NCI-H1092 (cell line): ENCODE data around the gene ERBB2.

Experiments used
- DNase-seq: peaks from one replicate; lab custom pipeline; 2025; lab: John Stamatoyannopoulos, UW

The ERBB2 gene

GRCh38 chr17:39699818-39700147 is at the start of gene ERBB2:
Gene ERBB2 (plus strand): TSS chr17:39700064. CDS start chr17:39700239, 175 bp downstream.
- DNase-seq, result no peak

- no peak for DNase-seq
Observed at GRCh38 chr17:39650121-39650579, 49.7 kb upstream of the ERBB2 start.

GRCh38 chr17:39651923-39652586 is 47.8 kb upstream of the ERBB2 start:
- no peak for DNase-seq

- no peak for DNase-seq
Observed at GRCh38 chr17:39652587-39653315, 47.1 kb upstream of the ERBB2 start.

GRCh38 chr17:39653316-39653661 is 46.6 kb upstream of the ERBB2 start:
- no peak for DNase-seq

- peak; percentile 50 for DNase-seq
Observed at GRCh38 chr17:39653662-39654331, 46.1 kb upstream of the ERBB2 start.

GRCh38 chr17:39655105-39655504 is 44.8 kb upstream of the ERBB2 start:
- DNase-seq, result no peak

GRCh38 chr17:39658346-39658745 is 41.5 kb upstream of the ERBB2 start:
- DNase-seq, result no peak

- DNase-seq, result no peak
Observed at GRCh38 chr17:39658760-39659159, 41.1 kb upstream of the ERBB2 start.

- DNase-seq, result no peak
Observed at GRCh38 chr17:39659279-39660010, 40.4 kb upstream of the ERBB2 start.

GRCh38 chr17:39660011-39660360 is 39.9 kb upstream of the ERBB2 start:
- DNase-seq, result no peak

GRCh38 chr17:39660397-39661385 is 39.2 kb upstream of the ERBB2 start:
- DNase-seq, result no peak

GRCh38 chr17:39661744-39662541 is 37.9 kb upstream of the ERBB2 start:
- no peak for DNase-seq

- DNase-seq, result no peak
Observed at GRCh38 chr17:39662551-39663339, 37.1 kb upstream of the ERBB2 start.

GRCh38 chr17:39663340-39663687 is 36.5 kb upstream of the ERBB2 start:
- no peak for DNase-seq

- no peak for DNase-seq
Observed at GRCh38 chr17:39663688-39664580, 35.9 kb upstream of the ERBB2 start.

GRCh38 chr17:39664581-39665561 is 35.0 kb upstream of the ERBB2 start, which contains the start of gene TCAP:
Gene TCAP (plus strand): TSS chr17:39665349. CDS start chr17:39665360, 11 bp downstream.
- no peak for DNase-seq
